ENCODE measurements around the gene MIDN.
"Not testable (repeated sequence)": the region's sequence is repeated elsewhere in the genome, so short reads cannot be mapped to it uniquely, and the experiment has no call there.

Gene MIDN

GRCh38 chr19:1248139-1248785 lies at the start of gene MIDN:
Gene MIDN, plus strand, starts transcription at chr19:1248583. Its CDS starts 1,714 bp downstream, at chr19:1250297.
- DNase-seq: peak; percentile 59

GRCh38 chr19:1199531-1199930 lies 48.9 kb upstream of the MIDN start:
- DNase-seq: no peak

GRCh38 chr19:1200614-1201013 lies 47.8 kb upstream of the MIDN start:
- DNase-seq: not testable (repeated sequence)

GRCh38 chr19:1205114-1206099 lies 43.0 kb upstream of the MIDN start, which contains the start of gene STK11:
Gene STK11, plus strand, starts transcription at chr19:1205778. Its CDS starts 1,136 bp downstream, at chr19:1206914.
- peak; percentile 74 for DNase-seq

- DNase-seq: no peak
Measured at GRCh38 chr19:1206150-1206863, 42.1 kb upstream of the MIDN start.

- no peak for DNase-seq
Measured at GRCh38 chr19:1206864-1207450, 41.4 kb upstream of the MIDN start.

DNA sequence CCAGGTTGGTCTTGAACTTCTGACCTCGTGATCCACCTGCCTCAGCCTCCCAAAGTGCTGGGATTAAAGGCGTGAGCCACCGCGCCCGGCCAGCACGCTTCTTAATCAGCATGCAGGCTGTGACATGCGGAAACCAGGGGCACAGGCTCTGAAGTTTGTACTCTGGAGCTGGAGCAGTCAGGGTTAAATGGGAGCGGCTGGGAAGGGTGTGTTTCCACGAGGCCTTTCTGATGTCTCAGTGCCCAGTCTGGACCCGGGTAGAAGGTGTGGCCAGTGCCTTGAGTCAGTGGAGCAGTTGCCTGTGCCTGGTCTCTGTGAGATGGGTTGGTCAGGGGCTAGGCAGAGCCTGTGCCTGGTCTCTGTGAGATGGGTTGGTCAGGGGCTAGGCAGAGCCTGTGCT lies 39.6 kb upstream of the MIDN start:
- DNase-seq: not testable (repeated sequence)

DNA sequence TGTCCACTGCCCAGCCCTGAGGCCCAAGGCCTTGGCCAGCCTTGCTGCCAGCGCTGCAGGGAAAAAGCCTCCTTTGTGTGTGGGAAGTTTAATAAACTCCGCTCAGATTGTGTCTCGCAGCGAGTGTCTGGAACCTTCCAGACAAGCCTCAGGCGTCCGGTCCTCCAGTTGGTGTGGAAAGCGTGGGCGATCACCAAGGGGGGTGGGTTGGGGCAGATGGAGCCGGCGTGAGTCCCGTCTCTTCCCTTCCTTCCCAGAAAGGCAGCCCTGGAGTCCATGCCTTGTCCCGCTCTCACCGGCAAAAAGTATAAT lies 38.2 kb upstream of the MIDN start:
- DNase-seq: no peak

DNA sequence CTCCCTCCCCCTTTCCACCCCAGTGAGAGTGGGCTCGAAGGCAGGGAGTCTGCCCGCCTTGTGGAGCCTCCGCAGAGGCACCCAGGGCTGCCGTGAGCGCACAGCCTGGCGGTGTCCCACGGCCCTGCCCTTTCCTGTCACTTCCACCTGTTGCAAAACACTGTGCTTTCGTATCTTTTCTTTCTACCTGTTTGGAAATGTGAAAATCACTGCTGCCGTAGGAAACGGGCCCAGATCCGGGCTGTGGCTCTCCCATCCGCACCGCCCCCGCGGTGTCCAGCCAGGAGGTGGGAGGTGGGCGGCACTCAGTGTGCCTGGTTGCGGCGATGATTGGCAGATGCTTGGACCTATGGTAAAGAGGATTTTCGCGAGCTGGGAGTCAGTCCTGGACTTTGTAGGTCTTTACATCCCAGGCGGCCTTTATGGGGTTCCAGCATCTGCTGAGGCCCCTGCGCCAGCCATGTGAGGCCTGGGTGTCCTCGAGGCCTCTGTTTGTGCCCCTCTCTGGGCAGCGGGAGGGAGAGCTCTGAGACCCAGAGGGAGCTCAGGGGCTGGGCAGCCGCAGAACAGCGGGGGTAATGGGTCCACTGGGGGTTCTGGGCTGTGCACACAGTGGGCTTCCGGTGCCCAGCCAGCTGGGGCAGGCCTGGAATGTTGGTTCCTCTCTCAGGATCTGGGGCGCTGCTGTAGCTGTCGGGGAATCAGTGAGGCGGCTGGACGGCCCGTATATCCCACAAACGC lies 36.7 kb upstream of the MIDN start:
- no peak for DNase-seq

DNA sequence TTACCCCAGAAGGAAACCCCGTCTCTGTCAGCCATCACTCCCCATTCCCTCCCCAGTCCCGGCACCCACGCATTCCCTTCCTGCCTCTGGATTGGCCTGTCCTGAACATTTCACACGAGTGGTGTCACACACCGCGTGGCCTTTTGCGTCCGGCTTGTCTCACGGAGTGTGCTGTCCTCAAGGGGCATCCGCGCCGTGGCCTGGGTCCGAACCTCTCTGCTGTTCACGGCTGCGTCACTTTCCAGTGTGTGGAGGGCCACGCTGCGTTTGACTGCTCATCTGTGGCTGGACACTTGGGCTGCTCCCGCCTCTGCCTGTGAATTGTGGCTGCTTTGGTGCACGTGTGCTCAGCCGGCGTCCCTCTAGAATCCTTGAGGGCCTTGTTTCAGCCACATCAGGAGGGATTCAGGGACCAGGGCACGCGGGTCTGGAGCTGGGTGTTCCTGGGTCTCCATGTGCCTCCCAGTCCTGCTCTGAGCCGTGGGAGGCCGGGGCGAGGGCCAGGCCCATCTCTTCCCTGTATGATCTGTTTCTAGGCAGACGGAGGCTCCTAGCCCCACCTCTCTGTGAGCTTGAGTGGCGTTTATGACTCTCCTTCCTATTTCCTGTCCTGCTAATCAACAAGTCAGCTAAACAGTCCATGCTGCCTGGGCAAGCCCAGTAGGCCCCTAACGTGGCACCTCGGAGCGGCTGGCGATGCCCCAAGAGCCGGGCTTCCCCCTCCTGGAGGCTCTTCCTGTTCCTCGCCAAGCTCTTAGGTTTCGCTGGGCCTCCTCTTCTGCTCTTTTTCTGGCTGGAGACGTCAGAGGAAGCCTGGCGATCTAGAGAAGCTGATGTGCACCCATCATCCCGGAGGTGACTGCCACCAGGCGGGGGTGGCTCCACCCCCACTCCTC lies 34.7 kb upstream of the MIDN start:
- DNase-seq: no peak

GRCh38 chr19:1214299-1214861 lies 34.0 kb upstream of the MIDN start:
- DNase-seq: no peak

- no peak for DNase-seq
Measured at GRCh38 chr19:1214862-1215731, 33.3 kb upstream of the MIDN start.

DNA sequence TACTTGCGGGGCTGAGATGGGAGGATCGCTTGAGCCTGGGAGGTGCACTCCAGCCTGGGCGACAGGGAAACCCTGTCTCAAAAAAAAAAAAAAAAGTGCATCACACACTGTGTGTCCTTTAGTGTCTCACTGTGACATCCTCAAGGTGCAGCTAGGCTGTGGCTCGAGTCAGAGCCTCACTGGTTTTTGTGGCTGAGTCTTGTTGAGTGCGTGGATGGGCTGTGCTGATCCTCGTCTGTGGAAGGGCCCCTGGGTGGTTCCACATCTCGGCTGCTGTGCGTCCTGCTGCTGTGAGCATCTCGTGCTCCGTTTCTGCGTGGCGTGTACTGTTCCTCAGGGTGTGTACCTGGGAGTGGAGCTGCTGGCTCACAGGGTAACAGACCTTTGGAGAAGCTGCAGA lies 31.6 kb upstream of the MIDN start:
- no peak for DNase-seq

DNA sequence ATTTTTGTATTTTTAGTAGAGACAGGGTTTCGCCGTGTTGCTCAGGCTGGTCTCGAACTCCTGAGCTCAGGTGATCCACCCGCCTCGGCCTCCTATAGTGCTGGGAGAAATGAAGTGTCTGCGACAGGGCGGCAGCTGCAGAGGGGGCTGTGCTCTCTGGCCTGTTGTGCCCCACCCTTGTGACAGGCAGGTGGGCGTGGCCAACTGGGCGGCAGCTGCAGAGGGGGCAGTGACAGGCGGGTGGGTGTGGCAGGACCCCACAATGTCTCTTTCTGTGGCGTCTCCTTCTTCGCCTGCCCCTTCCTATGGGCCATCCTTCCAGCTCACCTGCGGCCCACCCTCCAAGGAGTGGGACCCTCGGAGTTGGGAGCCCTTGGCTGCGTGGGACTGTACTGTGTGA lies 31.0 kb upstream of the MIDN start:
- no peak for DNase-seq

DNA sequence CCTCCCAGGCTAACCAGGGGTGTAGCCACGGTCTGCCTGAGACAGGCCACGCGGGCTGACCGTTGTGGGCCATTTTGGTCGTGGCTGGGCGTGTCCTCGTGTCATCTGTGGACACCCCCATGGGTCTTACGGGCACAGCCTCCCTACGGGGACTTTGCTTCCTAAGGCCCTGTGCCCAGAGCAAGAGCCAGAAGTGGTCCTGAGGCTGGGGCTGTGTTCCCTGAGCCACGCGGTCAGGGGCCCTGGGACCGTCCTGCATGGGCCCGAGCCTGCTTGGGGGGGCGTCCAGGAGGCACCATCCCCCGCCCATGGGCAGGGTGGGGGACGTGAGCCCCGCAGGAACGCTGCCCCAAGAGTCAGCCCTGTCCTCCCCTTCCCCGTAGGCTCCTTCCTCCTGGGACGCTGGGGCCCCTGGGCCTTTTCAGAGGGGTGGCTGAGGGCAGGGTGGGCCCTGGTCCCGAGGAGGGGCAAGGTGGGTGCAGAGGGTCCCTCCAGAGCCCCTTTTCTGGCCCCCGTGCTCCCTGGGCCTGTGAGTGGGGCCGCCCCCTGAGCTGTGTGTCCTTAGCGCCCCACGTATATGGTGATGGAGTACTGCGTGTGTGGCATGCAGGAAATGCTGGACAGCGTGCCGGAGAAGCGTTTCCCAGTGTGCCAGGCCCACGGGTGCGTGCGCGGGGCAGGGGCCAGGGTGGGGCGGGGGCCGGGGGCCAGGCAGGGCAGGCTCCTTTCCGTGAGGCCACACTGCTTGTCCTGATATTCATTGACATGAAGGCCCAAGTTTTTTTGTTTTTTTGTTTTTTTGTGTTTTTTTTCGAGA lies 29.4 kb upstream of the MIDN start:
- DNase-seq: no peak

DNA sequence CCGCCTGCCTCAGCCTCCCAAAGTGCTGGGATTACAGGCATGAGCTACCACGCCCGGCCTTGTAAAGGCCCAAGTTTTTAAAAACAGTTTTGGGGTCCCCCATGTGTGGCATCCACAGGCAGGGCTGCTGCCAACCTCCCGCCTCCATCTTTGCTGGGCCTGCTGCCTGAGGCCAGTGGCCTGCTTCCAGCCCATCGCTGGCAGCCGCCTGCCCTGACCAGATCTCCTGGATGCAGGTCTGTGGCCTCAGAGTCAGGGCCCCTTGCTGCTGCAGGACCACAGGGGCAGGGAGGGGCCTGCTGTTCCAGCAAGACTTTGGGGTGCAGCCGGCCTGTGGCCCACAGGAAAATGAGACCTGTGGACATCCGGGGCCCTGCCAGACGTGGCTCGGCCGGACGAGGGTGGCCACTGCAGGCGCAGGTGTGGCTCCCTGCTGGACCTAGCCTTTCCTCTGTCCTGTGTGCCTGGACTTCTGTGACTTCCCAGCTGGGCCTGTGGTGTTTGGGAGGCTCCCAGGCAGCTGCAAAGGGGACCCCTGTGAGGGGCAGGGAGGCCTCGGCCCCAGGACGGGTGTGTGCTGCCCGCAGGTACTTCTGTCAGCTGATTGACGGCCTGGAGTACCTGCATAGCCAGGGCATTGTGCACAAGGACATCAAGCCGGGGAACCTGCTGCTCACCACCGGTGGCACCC lies 28.5 kb upstream of the MIDN start:
- no peak for DNase-seq

- no peak for DNase-seq
Measured at GRCh38 chr19:1220477-1220930, 27.9 kb upstream of the MIDN start.
